Fibroblast of pulmonary artery (primary cell): ENCODE data around the gene ANKRD13A.

Experiments
- DNase-seq: peaks from one replicate; pipeline ENCODE4 v3.0.0-alpha.2; 2010; ENCODE audit warnings: low read depth
- H3K4me3 ChIP-seq: replicated peaks from 2 replicates; pipeline ENCODE4 v1.5.1; 2011; ENCODE audit warnings: low read depth, mild to moderate bottlenecking, control low read depth, low read length, moderate library complexity
- TF ChIP-seq, protein P1 (sequence below): IDR thresholded peaks from 2 replicates; pipeline ENCODE4 v1.5.1; 2011; ENCODE audit warnings: mild to moderate bottlenecking, control low read depth, low read length, inconsistent platforms; ENCODE audit errors: missing control alignments

Gene ANKRD13A

DNA sequence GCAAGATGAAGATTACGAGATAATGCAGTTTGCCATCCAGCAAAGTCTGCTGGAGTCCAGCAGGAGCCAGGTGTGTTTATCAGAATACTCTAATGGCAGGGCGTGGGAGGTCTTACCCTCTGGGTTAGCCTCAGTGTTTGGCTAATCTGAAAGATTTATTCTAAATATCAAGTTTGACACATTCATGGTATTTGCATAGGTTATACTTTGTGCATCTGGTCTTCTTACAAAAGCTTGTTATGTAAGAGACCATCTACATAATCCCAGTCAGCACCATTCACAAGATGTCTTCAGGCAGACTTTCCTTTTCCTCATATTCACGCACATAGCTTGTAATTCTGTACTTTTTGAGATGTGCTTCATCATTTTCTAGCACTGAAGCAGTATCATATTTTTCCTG is 34.7 kb downstream of the ANKRD13A start:
- DNase-seq = no peak
- TF ChIP-seq, protein P1, sequence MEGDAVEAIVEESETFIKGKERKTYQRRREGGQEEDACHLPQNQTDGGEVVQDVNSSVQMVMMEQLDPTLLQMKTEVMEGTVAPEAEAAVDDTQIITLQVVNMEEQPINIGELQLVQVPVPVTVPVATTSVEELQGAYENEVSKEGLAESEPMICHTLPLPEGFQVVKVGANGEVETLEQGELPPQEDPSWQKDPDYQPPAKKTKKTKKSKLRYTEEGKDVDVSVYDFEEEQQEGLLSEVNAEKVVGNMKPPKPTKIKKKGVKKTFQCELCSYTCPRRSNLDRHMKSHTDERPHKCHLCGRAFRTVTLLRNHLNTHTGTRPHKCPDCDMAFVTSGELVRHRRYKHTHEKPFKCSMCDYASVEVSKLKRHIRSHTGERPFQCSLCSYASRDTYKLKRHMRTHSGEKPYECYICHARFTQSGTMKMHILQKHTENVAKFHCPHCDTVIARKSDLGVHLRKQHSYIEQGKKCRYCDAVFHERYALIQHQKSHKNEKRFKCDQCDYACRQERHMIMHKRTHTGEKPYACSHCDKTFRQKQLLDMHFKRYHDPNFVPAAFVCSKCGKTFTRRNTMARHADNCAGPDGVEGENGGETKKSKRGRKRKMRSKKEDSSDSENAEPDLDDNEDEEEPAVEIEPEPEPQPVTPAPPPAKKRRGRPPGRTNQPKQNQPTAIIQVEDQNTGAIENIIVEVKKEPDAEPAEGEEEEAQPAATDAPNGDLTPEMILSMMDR = no peak
- no peak overlapping the region for H3K4me3 ChIP-seq

DNA sequence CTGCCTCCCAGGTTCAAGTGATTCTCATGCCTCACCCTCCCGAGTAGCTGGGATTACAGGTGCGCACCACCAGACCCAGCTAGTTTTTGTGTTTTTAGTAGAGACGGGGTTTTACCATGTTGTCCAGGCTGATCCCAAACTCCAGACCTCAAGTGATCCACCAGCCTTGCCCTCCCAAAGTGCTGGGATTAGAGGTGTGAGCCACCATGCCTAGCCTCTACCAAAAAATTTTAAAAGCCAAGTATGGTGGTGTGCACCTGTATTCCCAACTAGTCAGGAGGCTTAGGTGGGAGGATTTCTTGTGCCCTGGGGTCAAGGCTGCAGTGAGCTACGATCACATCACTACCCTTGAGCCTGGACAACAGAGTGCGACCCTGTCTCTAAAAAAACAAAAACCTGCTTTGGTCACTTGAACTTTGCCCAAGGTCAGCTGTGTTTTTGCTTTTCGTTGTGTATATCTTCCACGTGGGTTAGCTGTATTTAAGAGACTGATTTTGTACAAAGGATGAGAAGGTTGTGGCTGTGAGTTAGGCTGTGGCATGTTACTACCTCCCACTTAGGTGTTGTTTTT is 36.4 kb downstream of the ANKRD13A start:
- no peak overlapping the region for H3K4me3 ChIP-seq
- TF ChIP-seq, protein P1 = no peak
- no peak for DNase-seq

DNA sequence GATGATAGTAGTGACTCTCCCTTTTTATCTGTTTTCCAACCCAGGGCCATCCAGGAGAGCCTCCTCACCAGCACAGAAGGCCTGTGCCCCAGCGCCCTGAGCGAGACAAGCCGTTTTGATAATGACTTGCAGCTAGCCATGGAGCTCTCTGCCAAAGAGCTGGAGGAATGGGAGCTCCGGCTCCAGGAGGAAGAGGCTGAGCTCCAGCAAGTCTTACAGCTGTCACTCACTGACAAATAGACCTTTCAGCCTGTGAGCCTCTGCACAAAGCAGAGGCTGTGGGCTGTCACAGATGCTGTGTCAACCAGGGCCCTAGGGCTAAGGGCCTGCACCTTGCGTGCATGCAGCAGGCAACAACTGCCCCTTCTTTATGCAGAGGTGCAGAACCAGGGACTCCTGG is 38.1 kb downstream of the ANKRD13A start:
- H3K4me3 ChIP-seq = no peak overlapping the region
- DNase-seq = no peak
- TF ChIP-seq, protein P1 = no peak

DNA sequence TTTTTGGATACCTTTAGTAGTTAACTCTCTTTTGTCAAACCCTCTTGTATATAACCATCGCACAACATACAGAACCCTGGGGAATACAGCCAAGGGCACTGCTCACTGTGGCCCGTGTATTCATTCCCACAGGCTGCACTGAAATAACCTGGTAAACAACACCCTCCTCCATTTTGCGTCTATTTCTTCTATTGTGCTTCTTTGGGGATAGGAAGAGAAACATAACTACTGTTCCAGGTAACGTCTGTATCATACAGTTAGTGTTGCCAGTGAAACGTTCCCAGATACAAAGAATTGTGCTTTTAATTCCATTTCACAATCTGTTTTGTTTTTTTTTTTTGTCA is 39.5 kb downstream of the ANKRD13A start:
- TF ChIP-seq, protein P1 = no peak
- no peak overlapping the region for H3K4me3 ChIP-seq
- no peak for DNase-seq

DNA sequence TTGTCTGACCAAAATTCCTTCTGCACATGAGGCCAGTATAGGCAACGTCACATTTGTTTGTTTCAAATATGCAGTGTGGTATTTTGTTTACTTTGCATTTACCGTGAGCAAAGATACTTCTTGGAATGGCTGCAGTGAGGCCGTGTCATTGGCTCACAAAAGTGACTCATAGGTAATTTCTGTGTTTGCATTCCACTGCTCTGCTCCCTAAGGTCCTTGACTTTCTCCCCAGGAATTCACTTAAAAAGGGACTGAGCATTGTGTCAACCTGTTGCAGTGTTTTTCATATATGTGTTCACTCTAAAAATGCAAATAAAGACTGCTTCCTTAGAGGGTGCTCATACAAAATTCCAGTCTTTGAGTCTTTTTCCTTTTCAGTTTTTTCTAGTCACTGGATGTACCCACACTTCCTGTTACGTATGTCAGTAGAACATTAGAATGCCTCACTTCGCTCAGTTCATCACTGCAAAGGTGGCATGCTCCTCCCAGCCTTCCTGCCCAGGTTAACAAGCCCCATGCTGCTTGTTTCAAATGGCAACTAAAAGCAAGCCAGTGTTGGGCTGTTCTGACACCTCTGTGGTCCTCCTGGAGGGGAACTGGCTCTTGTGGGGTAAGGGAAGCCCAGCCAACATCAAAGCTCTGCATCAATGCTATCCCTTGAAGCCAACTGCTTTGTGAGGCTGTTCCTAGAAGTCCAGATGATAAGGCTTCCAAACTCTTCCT is 40.0 kb downstream of the ANKRD13A start:
- peak; percentile 95 for DNase-seq
- no peak overlapping the region for H3K4me3 ChIP-seq
- TF ChIP-seq, protein P1 = no peak

DNA sequence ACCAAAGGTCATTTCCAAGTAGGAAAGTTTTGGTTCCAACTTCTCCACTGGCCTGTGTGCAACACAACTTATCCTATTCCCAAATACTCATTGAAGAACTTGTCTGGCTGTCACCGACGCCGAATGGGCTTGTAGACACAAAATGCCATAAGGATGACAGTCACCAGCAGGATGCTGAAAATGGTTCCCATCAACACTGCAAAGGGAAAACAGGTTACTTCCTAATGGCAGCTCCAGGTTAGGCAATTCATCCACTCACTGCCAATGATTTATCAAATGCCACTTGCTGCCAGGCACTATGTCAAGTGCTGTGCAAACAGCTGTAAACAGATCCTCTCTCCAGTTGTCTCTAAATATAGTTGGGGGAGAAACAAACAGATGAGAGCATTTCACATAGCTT is 43.0 kb downstream of the ANKRD13A start:
- H3K4me3 ChIP-seq = no peak overlapping the region
- no peak for DNase-seq
- TF ChIP-seq, protein P1 = no peak
